ENCODE results near the gene LAIR2. TPM values are rescaled to one million over a fixed set of nuclear protein-coding genes. Genes with fewer than 3 reads are reported as not detected.
A peak's percentile ranks its signal among the peaks of the same experiment; 100 is the strongest.

Gene LAIR2
- total and polyA plus RNA-seq, 7 experiments from 2014 or later, result 0.85 to 12.8 (median 2.8) TPM; not detected in 1

DNA sequence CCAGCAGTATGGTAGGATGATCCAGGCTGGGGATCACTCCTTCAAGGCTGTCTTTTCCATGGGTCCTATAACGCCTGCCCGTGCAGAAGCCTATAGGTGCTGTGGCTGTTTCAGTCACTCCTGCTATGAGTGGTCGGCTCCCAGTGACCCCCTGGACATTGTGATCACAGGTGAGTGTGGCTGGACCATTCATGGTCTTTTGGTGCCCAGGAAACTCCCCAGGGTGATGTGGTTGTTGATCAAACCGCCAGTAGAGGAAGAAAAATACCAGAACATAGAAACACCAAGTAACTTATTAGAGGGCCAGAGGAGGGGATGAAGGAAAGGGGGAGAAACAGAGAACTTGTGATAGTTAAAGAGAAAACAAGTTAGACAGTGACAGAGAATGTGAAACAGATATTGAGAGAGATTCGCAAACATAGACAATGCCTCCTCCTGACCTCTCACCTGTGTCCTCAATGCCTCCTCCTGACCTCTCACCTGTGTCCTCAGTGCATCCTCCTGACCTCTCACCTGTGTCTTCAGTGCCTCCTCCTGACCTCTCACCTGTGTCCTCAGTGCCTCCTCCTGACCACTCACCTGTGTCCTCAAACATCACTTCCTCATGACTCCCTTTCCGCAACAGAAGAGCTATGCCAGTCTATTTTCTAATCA is 19.4 kb downstream of the LAIR2 start:
- DNase-seq (no peak), ATAC-seq (no peak)
- POLR2A ChIA-PET, result no interaction called here
- Mint-ChIP-seq H3K36me3 (peaks cover 0 to 7% (median 1%) of the 10 kb centered on the region in 5 donors), H3K9me3 (peaks cover 0 to 7% (median 4%) of the 10 kb centered on the region in 11 donors), H3K27ac (peak overlapping the region in 1 of 9 donors; percentile 87), H3K27me3 (peaks cover 2 to 37% (median 28%) of the 10 kb centered on the region in 5 donors), H3K4me3 (peak overlapping the region in 8 of 10 donors; percentile 29 to 81 (median 63)), H3K4me1 (peaks cover 25 to 56% (median 39%) of the 10 kb centered on the region in 7 donors)
- Histone ChIP-seq H3K27ac (ENCODE audit: low read depth, low read length) (no peak overlapping the region), H3K4me3 (ENCODE audit: low read length) (no peak overlapping the region), H3K27me3 (ENCODE audit: control insufficient read depth in 2 of 2, insufficient read depth in 2 of 2, low read length in 2 of 2) (no peaks in the 10 kb centered on the region), H3K4me1 (ENCODE audit: control insufficient read depth in 2 of 2, insufficient read depth in 2 of 2, low read length in 2 of 2) (peaks cover 13 to 16% of the 10 kb centered on the region in 2 donors), H3K9me3 (ENCODE audit: control insufficient read depth in 2 of 3, low read length in 3 of 3) (no peaks in the 10 kb centered on the region), H3K36me3 (ENCODE audit: control insufficient read depth in 2 of 3, insufficient read depth in 3 of 3, low read length in 3 of 3) (no peaks in the 10 kb centered on the region)
- CTCF ChIA-PET, result no interaction called here
- intact Hi-C loops (cut with micrococcal nuclease), result loop anchor here in 1 of 2 donors (1.0 kb wide), 1 partner anchor 10 kb away; no protein-coding TSS in a partner anchor

DNA sequence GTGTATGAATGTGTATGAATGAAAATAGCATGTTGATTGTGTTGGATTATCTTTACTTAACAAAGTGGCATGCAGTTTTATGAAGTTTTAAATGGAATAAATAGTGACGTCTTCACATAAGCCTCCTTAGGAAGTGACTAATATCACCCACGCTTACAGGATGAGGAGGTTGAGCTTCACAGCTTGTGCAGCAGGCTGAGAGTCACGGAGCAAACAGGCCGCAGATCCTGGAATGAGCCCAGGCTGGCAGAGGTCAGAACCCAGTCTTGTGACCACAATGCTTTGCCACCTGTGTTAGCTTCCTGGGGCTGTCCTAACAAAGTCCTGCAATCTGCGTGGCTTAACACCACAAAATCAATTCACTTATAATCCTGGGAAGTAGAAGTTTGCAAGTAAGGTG is 20.8 kb downstream of the LAIR2 start:
- Mint-ChIP-seq H3K4me1 (peaks cover 25 to 47% (median 39%) of the 10 kb centered on the region in 7 donors), H3K9me3 (peaks cover 0 to 14% (median 2%) of the 10 kb centered on the region in 11 donors), H3K27ac (peak overlapping the region in 1 of 9 donors; percentile 78), H3K4me3 (peak overlapping the region in 1 of 10 donors; percentile 80), H3K27me3 (peaks cover 0 to 43% (median 23%) of the 10 kb centered on the region in 5 donors), H3K36me3 (peaks cover 0 to 11% (median 0%) of the 10 kb centered on the region in 5 donors)
- Histone ChIP-seq H3K4me1 (ENCODE audit: control insufficient read depth in 2 of 2, insufficient read depth in 2 of 2, low read length in 2 of 2) (peaks cover 13 to 16% of the 10 kb centered on the region in 2 donors), H3K27me3 (ENCODE audit: control insufficient read depth in 2 of 2, insufficient read depth in 2 of 2, low read length in 2 of 2) (no peaks in the 10 kb centered on the region), H3K27ac (ENCODE audit: low read depth, low read length) (no peak overlapping the region), H3K4me3 (ENCODE audit: low read length) (no peak overlapping the region), H3K9me3 (ENCODE audit: control insufficient read depth in 2 of 3, low read length in 3 of 3) (no peaks in the 10 kb centered on the region), H3K36me3 (ENCODE audit: control insufficient read depth in 2 of 3, insufficient read depth in 3 of 3, low read length in 3 of 3) (no peaks in the 10 kb centered on the region)
- CTCF ChIA-PET, result no interaction called here
- DNase-seq (peak in 1 of 9 donors; percentile 58), ATAC-seq (no peak)
- POLR2A ChIA-PET, result no interaction called here
- intact Hi-C loops (cut with micrococcal nuclease), result no loop called here

GRCh38 chr19:54525636-54526035 is 23.0 kb downstream of the LAIR2 start:
- DNase-seq (no peak), ATAC-seq (no peak)
- Mint-ChIP-seq H3K27me3 (peaks cover 4 to 52% (median 23%) of the 10 kb centered on the region in 5 donors), H3K4me3 (no peak overlapping the region), H3K9me3 (peaks cover 0 to 14% (median 0%) of the 10 kb centered on the region in 11 donors), H3K36me3 (peaks cover 0 to 11% (median 0%) of the 10 kb centered on the region in 5 donors), H3K4me1 (peaks cover 20 to 42% (median 30%) of the 10 kb centered on the region in 7 donors), H3K27ac (no peak overlapping the region)
- no peak overlapping the region for H3K27ac ChIP-seq (ENCODE audit: low read depth, low read length)
- H3K9me3 ChIP-seq (ENCODE audit: control insufficient read depth in 2 of 3, low read length in 3 of 3), result no peaks in the 10 kb centered on the region
- H3K27me3 ChIP-seq (ENCODE audit: control insufficient read depth in 2 of 2, insufficient read depth in 2 of 2, low read length in 2 of 2), result no peaks in the 10 kb centered on the region
- H3K36me3 ChIP-seq (ENCODE audit: control insufficient read depth in 2 of 3, insufficient read depth in 3 of 3, low read length in 3 of 3), result no peaks in the 10 kb centered on the region
- no peak overlapping the region for H3K4me3 ChIP-seq (ENCODE audit: low read length)
- POLR2A ChIA-PET, result no interaction called here
- CTCF ChIA-PET, result no interaction called here
- peaks cover 13% of the 10 kb centered on the region in 2 donors for H3K4me1 ChIP-seq (ENCODE audit: control insufficient read depth in 2 of 2, insufficient read depth in 2 of 2, low read length in 2 of 2)
- intact Hi-C loops (cut with micrococcal nuclease), result no loop called here

DNA sequence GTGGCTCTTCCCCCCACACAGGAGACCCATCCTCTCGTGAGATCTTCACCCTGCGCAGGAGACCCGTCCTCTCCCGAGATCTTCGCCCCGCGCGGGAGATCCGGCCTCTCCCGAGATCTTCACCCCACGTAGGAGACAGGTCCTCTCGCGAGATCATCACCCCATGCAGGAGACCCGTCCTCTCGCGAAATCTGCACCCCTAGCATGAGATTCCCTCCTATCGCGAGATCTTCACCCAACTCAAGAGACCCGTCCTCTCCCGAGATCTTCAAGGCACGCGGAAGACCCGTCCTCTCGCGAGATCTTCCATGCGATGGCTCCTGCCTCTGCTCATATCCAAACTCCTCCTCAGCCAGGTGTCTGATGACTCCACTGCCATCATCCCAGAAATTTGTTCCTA is 24.3 kb downstream of the LAIR2 start:
- ChIA-PET CTCF (no interaction called here), POLR2A (no interaction called here)
- intact Hi-C loops (cut with micrococcal nuclease), result no loop called here
- H3K9me3 ChIP-seq (ENCODE audit: control insufficient read depth in 2 of 3, low read length in 3 of 3), result no peaks in the 10 kb centered on the region
- Mint-ChIP-seq H3K9me3 (peaks cover 0 to 14% (median 0%) of the 10 kb centered on the region in 11 donors), H3K4me1 (peaks cover 7 to 37% (median 17%) of the 10 kb centered on the region in 7 donors), H3K27ac (no peak overlapping the region), H3K36me3 (peaks cover 0 to 11% (median 0%) of the 10 kb centered on the region in 5 donors), H3K27me3 (peaks cover 4 to 42% (median 19%) of the 10 kb centered on the region in 5 donors), H3K4me3 (no peak overlapping the region)
- DNase-seq (no peak), ATAC-seq (no peak)
- no peaks in the 10 kb centered on the region for H3K27me3 ChIP-seq (ENCODE audit: control insufficient read depth in 2 of 2, insufficient read depth in 2 of 2, low read length in 2 of 2)
- H3K27ac ChIP-seq (ENCODE audit: low read depth, low read length), result no peak overlapping the region
- peaks cover 2 to 12% of the 10 kb centered on the region in 2 donors for H3K4me1 ChIP-seq (ENCODE audit: control insufficient read depth in 2 of 2, insufficient read depth in 2 of 2, low read length in 2 of 2)
- H3K4me3 ChIP-seq (ENCODE audit: low read length), result no peak overlapping the region
- no peaks in the 10 kb centered on the region for H3K36me3 ChIP-seq (ENCODE audit: control insufficient read depth in 2 of 3, insufficient read depth in 3 of 3, low read length in 3 of 3)

DNA sequence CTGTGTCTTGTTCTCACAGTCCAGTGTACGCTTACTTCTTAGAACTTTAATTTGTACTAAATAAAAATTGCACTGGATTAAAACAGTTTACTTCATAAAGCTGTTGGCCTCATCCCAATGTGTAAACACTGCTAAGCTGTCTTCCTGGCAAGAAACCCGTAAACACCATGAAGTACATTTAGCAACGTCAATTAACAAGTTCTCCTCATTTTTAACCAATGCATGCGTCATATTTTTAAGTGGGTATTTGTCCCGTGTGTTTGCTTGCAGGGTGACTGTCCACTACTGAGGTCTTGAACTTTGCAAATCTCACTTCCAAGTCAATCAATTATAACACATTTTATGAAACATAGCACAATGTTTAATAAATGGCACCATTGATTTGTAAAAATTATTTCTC is 28.2 kb downstream of the LAIR2 start:
- H3K4me1 ChIP-seq (ENCODE audit: control insufficient read depth in 2 of 2, insufficient read depth in 2 of 2, low read length in 2 of 2), result peaks cover 0 to 17% of the 10 kb centered on the region in 2 donors
- no peak overlapping the region for H3K4me3 Mint-ChIP-seq
- no peak for DNase-seq
- H3K36me3 Mint-ChIP-seq, result peaks cover 0 to 11% (median 0%) of the 10 kb centered on the region in 5 donors
- POLR2A ChIA-PET, result no interaction called here
- H3K36me3 ChIP-seq (ENCODE audit: control insufficient read depth in 2 of 3, insufficient read depth in 3 of 3, low read length in 3 of 3), result no peaks in the 10 kb centered on the region
- H3K27ac Mint-ChIP-seq, result no peak overlapping the region
- no peak overlapping the region for H3K4me3 ChIP-seq (ENCODE audit: low read length)
- intact Hi-C loops (cut with micrococcal nuclease), result no loop called here
- CTCF ChIA-PET, result no interaction called here
- H3K27me3 Mint-ChIP-seq, result peaks cover 16 to 57% (median 46%) of the 10 kb centered on the region in 5 donors
- peaks cover 0 to 12% (median 0%) of the 10 kb centered on the region in 11 donors for H3K9me3 Mint-ChIP-seq
- no peak overlapping the region for H3K27ac ChIP-seq (ENCODE audit: low read depth, low read length)
- no peak for ATAC-seq
- no peaks in the 10 kb centered on the region for H3K9me3 ChIP-seq (ENCODE audit: control insufficient read depth in 2 of 3, low read length in 3 of 3)
- H3K27me3 ChIP-seq (ENCODE audit: control insufficient read depth in 2 of 2, insufficient read depth in 2 of 2, low read length in 2 of 2), result no peaks in the 10 kb centered on the region
- peaks cover 0 to 46% (median 0%) of the 10 kb centered on the region in 7 donors for H3K4me1 Mint-ChIP-seq

GRCh38 chr19:54532528-54532927 is 29.9 kb downstream of the LAIR2 start:
- no peak overlapping the region for H3K4me3 ChIP-seq (ENCODE audit: low read length)
- ChIA-PET CTCF (no interaction called here), POLR2A (interaction anchor here (0.6 kb wide), 1 partner anchor 81 kb away, joined by 4 read pairs; no protein-coding TSS in a partner anchor)
- peak overlapping the region in 1 of 9 donors; percentile 76 for H3K27ac Mint-ChIP-seq
- intact Hi-C loops (cut with micrococcal nuclease), result loop anchor here in 1 of 2 donors (1.0 kb wide), 1 partner anchor 11 kb away; no protein-coding TSS in a partner anchor
- H3K27ac ChIP-seq (ENCODE audit: low read depth, low read length), result no peak overlapping the region
- H3K27me3 ChIP-seq (ENCODE audit: control insufficient read depth in 2 of 2, insufficient read depth in 2 of 2, low read length in 2 of 2), result no peaks in the 10 kb centered on the region
- peaks cover 20 to 65% (median 47%) of the 10 kb centered on the region in 5 donors for H3K27me3 Mint-ChIP-seq
- H3K36me3 ChIP-seq (ENCODE audit: control insufficient read depth in 2 of 3, insufficient read depth in 3 of 3, low read length in 3 of 3), result no peaks in the 10 kb centered on the region
- peaks cover 0 to 7% (median 0%) of the 10 kb centered on the region in 5 donors for H3K36me3 Mint-ChIP-seq
- peaks cover 0 to 55% (median 0%) of the 10 kb centered on the region in 7 donors for H3K4me1 Mint-ChIP-seq
- DNase-seq, result no peak
- H3K4me1 ChIP-seq (ENCODE audit: control insufficient read depth in 2 of 2, insufficient read depth in 2 of 2, low read length in 2 of 2), result peaks cover 0 to 17% of the 10 kb centered on the region in 2 donors
- peak overlapping the region in 2 of 10 donors; percentile 57 to 68 for H3K4me3 Mint-ChIP-seq
- H3K9me3 Mint-ChIP-seq, result peaks cover 0 to 7% (median 0%) of the 10 kb centered on the region in 11 donors
- peak; percentile 79 for ATAC-seq
- H3K9me3 ChIP-seq (ENCODE audit: control insufficient read depth in 2 of 3, low read length in 3 of 3), result no peaks in the 10 kb centered on the region
